K562 (cell line): ENCODE results near the gene ZAP70. TPM values are rescaled to one million over a fixed set of nuclear protein-coding genes. Genes with fewer than 3 reads are reported as not detected.

ENCODE experiments used
- ARID2 ChIP-seq: fragments of 450-650 bp; IDR thresholded peaks from 2 replicates; pipeline ENCODE4 v1.6.1; 2017; ENCODE audit warnings: antibody characterized with exemption, mild to moderate bottlenecking
- CBFA2T2 ChIP-seq: fragments of 450-650 bp; conservative IDR thresholded peaks from 2 replicates; pipeline ENCODE4 v1.6.1; 2017; ENCODE audit warnings: mild to moderate bottlenecking
- CHD2 ChIP-seq: IDR thresholded peaks from 2 replicates; pipeline ENCODE4 v1.6.1; 2011; ENCODE audit warnings: low read depth, low read length
- FIP1L1 ChIP-seq: fragments of 200-400 bp; formaldehyde crosslinking; IDR thresholded peaks from 2 replicates; pipeline ENCODE4 v1.6.1; 2018; ENCODE audit warnings: mild to moderate bottlenecking, low read depth, low read length; ENCODE audit not compliant: poor library complexity, severe bottlenecking
- HSF4 ChIP-seq: fragments of 250-450 bp; sonication (Bioruptor Pico); IDR thresholded peaks from 2 replicates; pipeline ENCODE4 v2.1.2; 2022; ENCODE audit warnings: mild to moderate bottlenecking, moderate library complexity, borderline replicate concordance
- JUND ChIP-seq, 2 experiments: IDR thresholded peaks; 2 replicates in 1 of 2; 3 replicates in 1 of 2; pipeline ENCODE4 v1.6.1; 2011; ENCODE audit warnings: borderline replicate concordance in 2 of 2, low read depth in 2 of 2, low read length in 2 of 2, improper control_type of control experiment in 1 of 2, missing biosample characterization in 1 of 2, missing genetic modification characterization in 1 of 2, missing genetic modification reagents in 1 of 2
- KLF10 ChIP-seq: fragments of 250-450 bp; sonication (Bioruptor Pico); IDR thresholded peaks from 2 replicates; pipeline ENCODE4 v1.6.1; 2021; ENCODE audit warnings: matching md5 sums
- MCM5 ChIP-seq: fragments of 450-650 bp; IDR thresholded peaks from 2 replicates; pipeline ENCODE4 v1.6.1; 2016; ENCODE audit warnings: low read depth
- NFYB ChIP-seq: IDR thresholded peaks from 2 replicates; pipeline ENCODE4 v1.6.1; 2011; ENCODE audit warnings: mild to moderate bottlenecking, moderate library complexity; ENCODE audit not compliant: insufficient read length; ENCODE audit errors: extremely low read depth
- NUFIP1 ChIP-seq: fragments of 450-650 bp; IDR thresholded peaks from 2 replicates; pipeline ENCODE4 v1.6.1; 2018; ENCODE audit not compliant: partially characterized antibody
- PCBP1 ChIP-seq: fragments of 200-400 bp; formaldehyde crosslinking; IDR thresholded peaks from 2 replicates; pipeline ENCODE4 v1.6.1; 2018; ENCODE audit warnings: mild to moderate bottlenecking, low read depth, low read length; ENCODE audit not compliant: poor library complexity, severe bottlenecking
- PHB2 ChIP-seq: fragments of 450-650 bp; IDR thresholded peaks from 2 replicates; pipeline ENCODE4 v1.6.1; 2017; ENCODE audit warnings: low read depth
- RBM34 ChIP-seq: fragments of 200-400 bp; formaldehyde crosslinking; IDR thresholded peaks from 2 replicates; pipeline ENCODE4 v1.6.1; 2018; ENCODE audit warnings: low read length, borderline replicate concordance; ENCODE audit not compliant: insufficient read depth
- SRSF1 ChIP-seq: fragments of 200-400 bp; formaldehyde crosslinking; IDR thresholded peaks from 2 replicates; pipeline ENCODE4 v1.6.1; 2017; ENCODE audit warnings: mild to moderate bottlenecking, low read depth, low read length, moderate library complexity
- ZNF121 ChIP-seq: sonication (generic); formaldehyde crosslinking; conservative IDR thresholded peaks from 2 replicates; pipeline ENCODE4 v1.8.0; 2022; ENCODE audit warnings: missing genetic modification reagents
- ZNF224 ChIP-seq: sonication (generic); formaldehyde crosslinking; IDR thresholded peaks from 2 replicates; pipeline ENCODE4 v1.8.0; 2022; ENCODE audit warnings: mild to moderate bottlenecking, missing genetic modification reagents
- ZNF41 ChIP-seq: fragments of 250-450 bp; sonication (Bioruptor Pico); conservative IDR thresholded peaks from 2 replicates; pipeline ENCODE4 v1.4.0; 2020; ENCODE audit warnings: mild to moderate bottlenecking
- ZNF445 ChIP-seq: fragments of 250-450 bp; sonication (Bioruptor Pico); IDR thresholded peaks from 2 replicates; pipeline ENCODE4 v1.4.0; 2020; ENCODE audit warnings: low read depth, mild to moderate bottlenecking, moderate library complexity
- ZNF583 ChIP-seq: fragments of 250-450 bp; sonication (Bioruptor Pico); IDR thresholded peaks from 2 replicates; pipeline ENCODE4 v1.4.0; 2020
- polyA plus RNA-seq, 8 experiments: library from polyadenylated mRNA; depleted of rRNA in 4 of 8; stranded (reverse) in 5 of 8; unstranded in 3 of 8; fragments of >200 nt; fragmentation: Nextera tagmentation in 2 of 8; fragmentation: Illumina TruSeq in 1 of 8; extraction: Ambion mirVana in 2 of 8; extraction: Trizol in 1 of 8; gene quantifications; 2 replicates each; pipeline versions ENCODE4 v1.2.1 to v1.2.3, GENCODE V29; 2011 to 2014; ENCODE audit warnings: inconsistent platforms in 1 of 8, missing spikeins in 1 of 8
- total RNA-seq, 7 experiments: library from RNA; depleted of rRNA in 6 of 7; stranded (reverse); fragments of >200 nt in 6 of 7; fragmentation: Illumina TruSeq in 2 of 7; extraction: Trizol in 2 of 7; gene quantifications; 2 replicates each; pipeline versions ENCODE4 v1.2.1 to v1.2.3, GENCODE V29; 2011 to 2021; ENCODE audit warnings: low replicate concordance in 1 of 7
- TF ChIP-seq, protein P1 (sequence below): sonication (generic); formaldehyde crosslinking; IDR thresholded peaks from 2 replicates; pipeline ENCODE4 v1.8.0; 2023; ENCODE audit warnings: missing genetic modification reagents, mild to moderate bottlenecking, borderline replicate concordance
- TF ChIP-seq, protein P2 (sequence below): fragments of 200-400 bp; formaldehyde crosslinking; IDR thresholded peaks from 2 replicates; pipeline ENCODE4 v1.6.1; 2017; ENCODE audit warnings: mild to moderate bottlenecking, low read depth, low read length, moderate library complexity

Gene ZAP70
- total and polyA plus RNA-seq, 9 of the 15 experiments (the other 6 are each of a cell fraction or from before 2014, with no cell fraction given), result 0.06 to 0.80 (median 0.21) TPM; not detected in 1

DNA sequence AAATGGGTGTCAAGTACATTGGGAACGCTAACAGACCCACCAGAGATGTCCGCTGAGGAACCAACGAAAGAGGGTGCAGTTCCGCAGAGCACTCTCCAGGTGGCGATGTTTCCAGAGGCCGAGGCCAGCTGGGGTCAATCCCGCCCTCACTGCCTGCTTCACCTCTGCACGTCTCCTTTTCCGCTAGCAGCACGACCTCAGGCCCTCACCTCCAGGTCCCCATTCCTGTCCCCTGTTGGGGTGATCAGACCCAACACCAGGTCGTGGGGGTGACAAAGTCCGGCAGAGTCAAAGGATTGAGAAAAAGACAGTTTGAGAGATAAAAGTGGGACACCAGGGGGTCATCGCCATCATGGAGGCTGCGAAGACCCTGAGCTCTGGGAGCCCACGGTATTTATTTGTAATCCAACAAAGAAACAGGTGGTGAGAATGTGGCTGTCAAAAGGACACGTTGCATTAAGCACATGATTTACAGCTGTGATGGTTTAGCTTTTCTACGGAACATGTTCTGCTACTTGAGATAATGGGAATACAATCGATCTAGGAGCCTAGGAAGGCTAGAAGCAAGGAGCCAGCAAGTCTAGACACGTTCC, 27.3 kb downstream of the ZAP70 start (continued):
- TF ChIP-seq JUND (IDR thresholded peaks at IDR 0.05; ENCODE audit: borderline replicate concordance, low read depth, low read length), result peak; percentile 29; the same call in 1 of the 2 replicates
- peak; percentile 16; the same call in 1 of the 3 replicates for TF ChIP-seq JUND (tag; IDR thresholded peaks at IDR 0.05; ENCODE audit: borderline replicate concordance, low read depth, low read length)
- no peak for TF ChIP-seq ZNF224 (CRISPR knock-in tag)
- no peak for TF ChIP-seq ARID2
- TF ChIP-seq FIP1L1, result no peak
- TF ChIP-seq HSF4, result no peak
- TF ChIP-seq SRSF1, result no peak
- TF ChIP-seq NFYB, result no peak
- TF ChIP-seq PCBP1, result no peak
- TF ChIP-seq MCM5, result no peak
- TF ChIP-seq ZNF121, result no peak
- TF ChIP-seq CBFA2T2, result 0 out of 2 replicates have a peak, but pooled peaks have one; percentile 11
- TF ChIP-seq ZNF583 (CRISPR knock-in tag), result no peak
- no peak for TF ChIP-seq CHD2
- TF ChIP-seq, protein P1, sequence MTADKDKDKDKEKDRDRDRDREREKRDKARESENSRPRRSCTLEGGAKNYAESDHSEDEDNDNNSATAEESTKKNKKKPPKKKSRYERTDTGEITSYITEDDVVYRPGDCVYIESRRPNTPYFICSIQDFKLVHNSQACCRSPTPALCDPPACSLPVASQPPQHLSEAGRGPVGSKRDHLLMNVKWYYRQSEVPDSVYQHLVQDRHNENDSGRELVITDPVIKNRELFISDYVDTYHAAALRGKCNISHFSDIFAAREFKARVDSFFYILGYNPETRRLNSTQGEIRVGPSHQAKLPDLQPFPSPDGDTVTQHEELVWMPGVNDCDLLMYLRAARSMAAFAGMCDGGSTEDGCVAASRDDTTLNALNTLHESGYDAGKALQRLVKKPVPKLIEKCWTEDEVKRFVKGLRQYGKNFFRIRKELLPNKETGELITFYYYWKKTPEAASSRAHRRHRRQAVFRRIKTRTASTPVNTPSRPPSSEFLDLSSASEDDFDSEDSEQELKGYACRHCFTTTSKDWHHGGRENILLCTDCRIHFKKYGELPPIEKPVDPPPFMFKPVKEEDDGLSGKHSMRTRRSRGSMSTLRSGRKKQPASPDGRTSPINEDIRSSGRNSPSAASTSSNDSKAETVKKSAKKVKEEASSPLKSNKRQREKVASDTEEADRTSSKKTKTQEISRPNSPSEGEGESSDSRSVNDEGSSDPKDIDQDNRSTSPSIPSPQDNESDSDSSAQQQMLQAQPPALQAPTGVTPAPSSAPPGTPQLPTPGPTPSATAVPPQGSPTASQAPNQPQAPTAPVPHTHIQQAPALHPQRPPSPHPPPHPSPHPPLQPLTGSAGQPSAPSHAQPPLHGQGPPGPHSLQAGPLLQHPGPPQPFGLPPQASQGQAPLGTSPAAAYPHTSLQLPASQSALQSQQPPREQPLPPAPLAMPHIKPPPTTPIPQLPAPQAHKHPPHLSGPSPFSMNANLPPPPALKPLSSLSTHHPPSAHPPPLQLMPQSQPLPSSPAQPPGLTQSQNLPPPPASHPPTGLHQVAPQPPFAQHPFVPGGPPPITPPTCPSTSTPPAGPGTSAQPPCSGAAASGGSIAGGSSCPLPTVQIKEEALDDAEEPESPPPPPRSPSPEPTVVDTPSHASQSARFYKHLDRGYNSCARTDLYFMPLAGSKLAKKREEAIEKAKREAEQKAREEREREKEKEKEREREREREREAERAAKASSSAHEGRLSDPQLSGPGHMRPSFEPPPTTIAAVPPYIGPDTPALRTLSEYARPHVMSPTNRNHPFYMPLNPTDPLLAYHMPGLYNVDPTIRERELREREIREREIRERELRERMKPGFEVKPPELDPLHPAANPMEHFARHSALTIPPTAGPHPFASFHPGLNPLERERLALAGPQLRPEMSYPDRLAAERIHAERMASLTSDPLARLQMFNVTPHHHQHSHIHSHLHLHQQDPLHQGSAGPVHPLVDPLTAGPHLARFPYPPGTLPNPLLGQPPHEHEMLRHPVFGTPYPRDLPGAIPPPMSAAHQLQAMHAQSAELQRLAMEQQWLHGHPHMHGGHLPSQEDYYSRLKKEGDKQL (CRISPR knock-in tag), result no peak
- no peak for TF ChIP-seq PHB2
- no peak for TF ChIP-seq KLF10 (CRISPR knock-in tag)
- TF ChIP-seq, protein P2, sequence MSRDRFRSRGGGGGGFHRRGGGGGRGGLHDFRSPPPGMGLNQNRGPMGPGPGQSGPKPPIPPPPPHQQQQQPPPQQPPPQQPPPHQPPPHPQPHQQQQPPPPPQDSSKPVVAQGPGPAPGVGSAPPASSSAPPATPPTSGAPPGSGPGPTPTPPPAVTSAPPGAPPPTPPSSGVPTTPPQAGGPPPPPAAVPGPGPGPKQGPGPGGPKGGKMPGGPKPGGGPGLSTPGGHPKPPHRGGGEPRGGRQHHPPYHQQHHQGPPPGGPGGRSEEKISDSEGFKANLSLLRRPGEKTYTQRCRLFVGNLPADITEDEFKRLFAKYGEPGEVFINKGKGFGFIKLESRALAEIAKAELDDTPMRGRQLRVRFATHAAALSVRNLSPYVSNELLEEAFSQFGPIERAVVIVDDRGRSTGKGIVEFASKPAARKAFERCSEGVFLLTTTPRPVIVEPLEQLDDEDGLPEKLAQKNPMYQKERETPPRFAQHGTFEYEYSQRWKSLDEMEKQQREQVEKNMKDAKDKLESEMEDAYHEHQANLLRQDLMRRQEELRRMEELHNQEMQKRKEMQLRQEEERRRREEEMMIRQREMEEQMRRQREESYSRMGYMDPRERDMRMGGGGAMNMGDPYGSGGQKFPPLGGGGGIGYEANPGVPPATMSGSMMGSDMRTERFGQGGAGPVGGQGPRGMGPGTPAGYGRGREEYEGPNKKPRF, result no peak
- TF ChIP-seq RBM34, result no peak
- TF ChIP-seq ZNF41 (CRISPR knock-in tag), result no peak
- TF ChIP-seq ZNF445 (CRISPR knock-in tag), result no peak
- no peak for TF ChIP-seq NUFIP1
